ENCODE results near the gene KCNJ1. TPM values are rescaled to one million over a fixed set of nuclear protein-coding genes. Genes with fewer than 3 reads are reported as not detected.

KCNJ1 gene
- total RNA-seq, 6 experiments from 2014 or later = not detected

DNA sequence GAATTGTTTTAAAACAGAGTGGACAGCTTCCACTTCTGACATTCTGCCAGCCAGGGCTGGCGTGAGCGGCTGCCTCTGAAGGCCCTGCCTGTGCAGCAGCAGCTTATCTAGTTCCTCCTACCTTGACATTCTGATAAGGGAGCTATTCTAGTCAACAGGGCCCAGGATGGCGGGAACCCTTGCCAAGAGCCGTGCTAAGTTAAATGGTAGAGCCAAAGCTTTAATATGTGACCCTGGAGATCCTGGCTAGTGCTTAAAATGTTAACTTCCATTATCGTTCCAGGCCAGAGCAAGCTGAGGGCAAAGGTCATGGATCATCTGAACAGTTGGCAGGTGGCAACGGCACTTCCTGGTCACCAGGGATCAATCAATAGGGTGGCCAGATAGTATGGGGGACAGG is 27.6 kb upstream of the KCNJ1 start:
- Mint-ChIP-seq H3K4me1 (ENCODE audit: low read depth) (peaks cover 17% of the 10 kb centered on the region), H3K27ac (no peak overlapping the region), H3K36me3 (ENCODE audit: low read depth) (no peaks in the 10 kb centered on the region), H3K4me3 (no peak overlapping the region), H3K27me3 (ENCODE audit: insufficient read depth) (peaks cover 8% of the 10 kb centered on the region), H3K9me3 (no peaks in the 10 kb centered on the region)
- DNase-seq = no peak
- TF ChIP-seq, protein P1, sequence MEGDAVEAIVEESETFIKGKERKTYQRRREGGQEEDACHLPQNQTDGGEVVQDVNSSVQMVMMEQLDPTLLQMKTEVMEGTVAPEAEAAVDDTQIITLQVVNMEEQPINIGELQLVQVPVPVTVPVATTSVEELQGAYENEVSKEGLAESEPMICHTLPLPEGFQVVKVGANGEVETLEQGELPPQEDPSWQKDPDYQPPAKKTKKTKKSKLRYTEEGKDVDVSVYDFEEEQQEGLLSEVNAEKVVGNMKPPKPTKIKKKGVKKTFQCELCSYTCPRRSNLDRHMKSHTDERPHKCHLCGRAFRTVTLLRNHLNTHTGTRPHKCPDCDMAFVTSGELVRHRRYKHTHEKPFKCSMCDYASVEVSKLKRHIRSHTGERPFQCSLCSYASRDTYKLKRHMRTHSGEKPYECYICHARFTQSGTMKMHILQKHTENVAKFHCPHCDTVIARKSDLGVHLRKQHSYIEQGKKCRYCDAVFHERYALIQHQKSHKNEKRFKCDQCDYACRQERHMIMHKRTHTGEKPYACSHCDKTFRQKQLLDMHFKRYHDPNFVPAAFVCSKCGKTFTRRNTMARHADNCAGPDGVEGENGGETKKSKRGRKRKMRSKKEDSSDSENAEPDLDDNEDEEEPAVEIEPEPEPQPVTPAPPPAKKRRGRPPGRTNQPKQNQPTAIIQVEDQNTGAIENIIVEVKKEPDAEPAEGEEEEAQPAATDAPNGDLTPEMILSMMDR (IDR thresholded peaks at IDR 0.05) = no peak

DNA sequence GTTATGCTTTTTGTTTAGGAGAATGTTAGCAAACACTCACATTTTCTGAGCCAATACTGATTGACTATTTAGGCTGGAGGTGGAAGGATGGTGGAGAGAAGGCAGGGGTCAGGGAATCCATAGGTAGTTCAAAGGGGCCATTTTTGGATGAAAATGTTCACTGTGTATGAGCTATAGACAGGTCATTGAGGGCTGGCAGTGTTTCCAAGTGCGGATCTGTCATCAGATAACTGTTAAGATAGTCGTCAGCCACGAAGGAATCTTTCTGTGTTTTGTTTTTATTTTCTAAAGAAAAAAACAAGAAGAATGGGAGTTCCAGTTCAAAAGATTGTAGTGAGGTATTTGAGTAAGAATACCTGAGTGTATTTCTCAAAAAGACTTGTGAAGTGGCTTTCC is 27.2 kb upstream of the KCNJ1 start:
- H3K4me3 Mint-ChIP-seq = no peak overlapping the region
- peaks cover 17% of the 10 kb centered on the region for H3K4me1 Mint-ChIP-seq (ENCODE audit: low read depth)
- DNase-seq = no peak
- H3K36me3 Mint-ChIP-seq (ENCODE audit: low read depth) = no peaks in the 10 kb centered on the region
- H3K27ac Mint-ChIP-seq = no peak overlapping the region
- H3K9me3 Mint-ChIP-seq = no peaks in the 10 kb centered on the region
- H3K27me3 Mint-ChIP-seq (ENCODE audit: insufficient read depth) = peaks cover 12% of the 10 kb centered on the region
- TF ChIP-seq, protein P1 (IDR thresholded peaks at IDR 0.05) = no peak

DNA sequence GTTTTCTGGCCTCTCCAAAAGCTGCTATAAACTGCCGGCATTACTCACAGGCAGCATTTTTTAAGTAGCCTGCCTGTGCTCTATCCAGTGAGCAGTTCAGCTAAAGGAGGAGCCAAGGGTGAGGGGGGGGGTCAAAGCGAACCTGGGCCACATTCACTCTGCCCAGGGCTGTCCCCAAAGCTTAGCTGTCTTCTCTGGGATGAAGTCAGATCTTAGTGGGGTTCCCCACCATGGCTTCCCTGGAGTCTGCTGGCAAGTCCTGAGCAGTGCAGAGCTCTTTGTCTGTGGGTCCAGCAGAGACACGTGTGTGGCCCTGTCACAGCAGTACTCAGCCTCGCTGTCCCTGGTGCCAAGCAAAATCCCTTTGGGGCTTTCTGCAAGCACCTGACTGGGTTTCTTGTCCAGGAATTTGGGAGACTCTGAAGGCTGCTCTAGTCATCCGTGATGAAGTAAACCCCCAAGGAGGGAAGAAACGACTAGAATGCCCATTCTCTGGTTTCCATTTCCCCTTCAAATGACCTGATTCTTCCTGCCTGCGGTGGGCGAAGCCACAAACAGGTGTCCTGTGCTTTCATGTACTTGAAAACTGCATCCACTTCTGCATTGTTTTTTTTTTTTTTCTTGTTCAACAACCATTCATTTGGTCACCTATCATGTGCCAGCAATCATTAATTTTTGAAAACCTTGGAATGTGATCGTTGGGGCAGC is 26.6 kb upstream of the KCNJ1 start:
- no peaks in the 10 kb centered on the region for H3K9me3 Mint-ChIP-seq
- H3K27me3 Mint-ChIP-seq (ENCODE audit: insufficient read depth) = peaks cover 14% of the 10 kb centered on the region
- no peaks in the 10 kb centered on the region for H3K36me3 Mint-ChIP-seq (ENCODE audit: low read depth)
- no peak overlapping the region for H3K27ac Mint-ChIP-seq
- H3K4me3 Mint-ChIP-seq = no peak overlapping the region
- TF ChIP-seq, protein P1 (IDR thresholded peaks at IDR 0.05) = no peak
- DNase-seq = no peak
- H3K4me1 Mint-ChIP-seq (ENCODE audit: low read depth) = peaks cover 12% of the 10 kb centered on the region

DNA sequence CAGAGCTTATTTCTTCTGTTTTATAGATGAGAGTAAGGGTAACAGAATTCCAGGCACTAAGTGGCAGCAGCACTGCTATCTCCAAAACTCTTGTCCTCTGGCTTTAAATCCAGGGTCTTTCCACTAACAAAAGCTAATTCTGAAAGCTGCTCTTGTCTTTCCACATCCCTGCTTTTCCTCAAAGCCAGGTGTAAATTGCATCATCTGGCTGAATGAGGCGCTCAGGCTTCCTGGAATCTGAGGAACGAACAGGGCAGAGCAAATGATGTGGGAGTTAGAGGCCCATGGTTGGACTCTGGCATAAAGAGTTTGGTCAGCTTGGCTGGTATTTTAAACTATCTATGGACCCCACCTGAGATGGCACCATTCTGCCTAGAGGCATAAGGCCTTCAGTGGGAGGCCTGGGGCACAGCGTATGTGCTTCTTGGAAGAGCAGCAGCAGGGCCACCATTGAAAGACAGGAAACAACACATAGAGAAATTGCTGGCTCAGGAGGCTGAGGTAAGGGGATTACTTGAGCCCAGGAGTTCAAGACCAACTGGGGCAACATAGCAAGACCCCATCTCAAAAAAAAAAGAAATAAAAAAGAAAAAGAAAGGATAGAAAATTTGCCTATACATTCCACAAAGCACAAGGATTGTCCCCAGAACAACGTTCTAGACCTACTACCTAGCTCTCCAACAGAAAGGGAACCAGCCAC is 25.9 kb upstream of the KCNJ1 start:
- no peaks in the 10 kb centered on the region for H3K36me3 Mint-ChIP-seq (ENCODE audit: low read depth)
- peaks cover 21% of the 10 kb centered on the region for H3K27me3 Mint-ChIP-seq (ENCODE audit: insufficient read depth)
- TF ChIP-seq, protein P1 (IDR thresholded peaks at IDR 0.05) = no peak
- peaks cover 6% of the 10 kb centered on the region; the same call in 1 of the 2 replicates for H3K4me1 Mint-ChIP-seq (ENCODE audit: low read depth)
- no peak overlapping the region for H3K27ac Mint-ChIP-seq
- no peaks in the 10 kb centered on the region for H3K9me3 Mint-ChIP-seq
- DNase-seq = no peak
- no peak overlapping the region for H3K4me3 Mint-ChIP-seq

DNA sequence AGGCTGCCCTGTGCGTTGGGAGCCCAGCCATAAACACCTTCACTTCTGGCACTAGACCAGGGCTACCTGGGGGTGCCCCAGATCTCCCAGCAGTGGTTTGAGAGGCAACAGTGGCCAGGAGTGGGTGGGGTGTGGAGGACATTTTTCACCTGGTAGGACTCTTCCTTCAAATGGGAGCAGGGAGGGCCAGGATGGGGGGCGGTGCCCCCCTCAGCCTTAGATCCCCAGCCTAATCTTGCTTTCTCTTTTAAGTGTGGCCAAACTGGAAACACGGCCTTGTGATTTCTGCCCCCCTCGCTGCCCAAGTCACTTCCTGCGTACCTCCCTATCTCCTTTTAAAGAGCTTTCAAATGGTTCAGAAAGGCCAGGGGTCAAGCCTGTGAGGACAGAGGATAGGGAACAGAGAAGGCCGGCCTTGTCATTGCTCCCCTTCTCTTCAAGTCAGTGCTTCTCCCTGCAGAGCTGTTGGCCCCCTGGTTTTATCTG is 24.9 kb upstream of the KCNJ1 start:
- Mint-ChIP-seq H3K27me3 (ENCODE audit: insufficient read depth) (peaks cover 25% of the 10 kb centered on the region), H3K27ac (no peak overlapping the region), H3K36me3 (ENCODE audit: low read depth) (no peaks in the 10 kb centered on the region), H3K4me3 (no peak overlapping the region), H3K9me3 (no peaks in the 10 kb centered on the region), H3K4me1 (ENCODE audit: low read depth) (peaks cover 6% of the 10 kb centered on the region; the same call in 1 of the 2 replicates)
- DNase-seq = no peak
- TF ChIP-seq, protein P1 (IDR thresholded peaks at IDR 0.05) = no peak

Measured in HFFc6 (cell line).